Ecto neural progenitor cell (in vitro differentiated cells): ENCODE results near the gene NOTO.
A peak's percentile ranks its signal among the peaks of the same experiment; 100 is the strongest.
"Not testable (repeated sequence)": the region's sequence is repeated elsewhere in the genome, so short reads cannot be mapped to it uniquely, and the experiment has no call there.

Source experiments
- DNase-seq: peaks from one replicate; pipeline ENCODE4 v3.0.0-alpha.2; 2018; ENCODE audit warnings: low spot score

The NOTO gene

GRCh38 chr2:73200281-73200680, 2.1 kb upstream of the NOTO start:
- not testable (repeated sequence) for DNase-seq

- peak; percentile 53 for DNase-seq
These were observed 794 bp downstream of the NOTO start for GRCh38 chr2:73203055-73203681.

- no peak for DNase-seq
These were observed 3.2 kb downstream of the NOTO start for GRCh38 chr2:73205611-73206010.

GRCh38 chr2:73208258-73208657, 5.9 kb downstream of the NOTO start:
- DNase-seq: no peak

- no peak for DNase-seq
These were observed 7.6 kb downstream of the NOTO start for GRCh38 chr2:73210019-73210418.

- no peak for DNase-seq
These were observed 8.3 kb downstream of the NOTO start for GRCh38 chr2:73210696-73211095.

GRCh38 chr2:73212098-73212447, 9.7 kb downstream of the NOTO start:
- no peak for DNase-seq

GRCh38 chr2:73212448-73213176, 10.2 kb downstream of the NOTO start:
- DNase-seq: peak; percentile 81

GRCh38 chr2:73214120-73215035, 12.0 kb downstream of the NOTO start, which contains the start of gene SMYD5:
SMYD5 (plus strand) TSS chr2:73214245; CDS start chr2:73214267, 22 bp downstream.
- peak; percentile 91 for DNase-seq

GRCh38 chr2:73215254-73215653, 12.9 kb downstream of the NOTO start:
- DNase-seq: no peak

- DNase-seq: no peak
These were observed 14.8 kb downstream of the NOTO start for GRCh38 chr2:73217160-73217559.

GRCh38 chr2:73217826-73218225, 15.5 kb downstream of the NOTO start:
- DNase-seq: no peak

GRCh38 chr2:73218298-73218697, 15.9 kb downstream of the NOTO start:
- DNase-seq: no peak

- DNase-seq: no peak
These were observed 21.4 kb downstream of the NOTO start for GRCh38 chr2:73223821-73224220.

GRCh38 chr2:73225513-73226360, 23.4 kb downstream of the NOTO start:
- DNase-seq: no peak

GRCh38 chr2:73227086-73227485, 24.7 kb downstream of the NOTO start:
- no peak for DNase-seq

GRCh38 chr2:73228631-73229030, 26.3 kb downstream of the NOTO start:
- DNase-seq: no peak

GRCh38 chr2:73232403-73233153, 30.2 kb downstream of the NOTO start:
- no peak for DNase-seq

- peak; percentile 99 for DNase-seq
These were observed 31.0 kb downstream of the NOTO start, which contains the start of gene PRADC1 for GRCh38 chr2:73233154-73233931. PRADC1 (minus strand) TSS chr2:73233239; CDS start chr2:73233160, 79 bp downstream.
